GM19455 (cell line): Measurements from ENCODE around the gene AHRR.

ENCODE experiments used
- ATAC-seq: cut with Tn5 transposase; IDR thresholded peaks from one replicate; pipeline ENCODE4 v1.9.1; 2021; ENCODE audit not compliant: unreplicated experiment

Gene AHRR

GRCh38 chr5:344668-345067 is 23.2 kb downstream of the AHRR start:
- ATAC-seq: no peak

GRCh38 chr5:345404-346195 is 24.1 kb downstream of the AHRR start:
- no peak for ATAC-seq

- ATAC-seq: no peak
These were observed 24.9 kb downstream of the AHRR start for GRCh38 chr5:346229-346935.

- no peak for ATAC-seq
These were observed 26.3 kb downstream of the AHRR start for GRCh38 chr5:347712-348284.

GRCh38 chr5:348726-349125 is 27.2 kb downstream of the AHRR start:
- no peak for ATAC-seq

- no peak for ATAC-seq
These were observed 28.8 kb downstream of the AHRR start for GRCh38 chr5:350355-350754.

- ATAC-seq: no peak
These were observed 29.8 kb downstream of the AHRR start for GRCh38 chr5:351084-351920.

GRCh38 chr5:351921-352245 is 30.4 kb downstream of the AHRR start:
- ATAC-seq: no peak

- no peak for ATAC-seq
These were observed 31.4 kb downstream of the AHRR start for GRCh38 chr5:352639-353611.

- ATAC-seq: no peak
These were observed 32.4 kb downstream of the AHRR start for GRCh38 chr5:353612-354580.

- no peak for ATAC-seq
These were observed 33.3 kb downstream of the AHRR start for GRCh38 chr5:354581-355378.

- ATAC-seq: no peak
These were observed 33.9 kb downstream of the AHRR start for GRCh38 chr5:355379-355935.

- no peak for ATAC-seq
These were observed 34.4 kb downstream of the AHRR start for GRCh38 chr5:355958-356357.

GRCh38 chr5:359301-359897 is 37.9 kb downstream of the AHRR start:
- ATAC-seq: no peak

- no peak for ATAC-seq
These were observed 38.9 kb downstream of the AHRR start for GRCh38 chr5:360257-361027.

GRCh38 chr5:362189-362588 is 40.7 kb downstream of the AHRR start:
- ATAC-seq: no peak
